MCF 10A (cell line): ENCODE measurements around the gene CYTH1. TPM values are rescaled to one million over a fixed set of nuclear protein-coding genes. Genes with fewer than 3 reads are reported as not detected.

Experiments used
- BruUV-seq: library from RNA; stranded (reverse); fragments of 400-500 nt; replicated peaks from 2 replicates; lab custom pipeline; 2021; lab: Mats Ljungman, UMichigan
- CTCF ChIA-PET: fragments of 300-600 bp; sonication (Branson Sonifier 250); formaldehyde crosslinking; extraction: SDS; loops from one replicate; lab custom pipeline; 2021; ENCODE audit warnings: antibody characterized with exemption, inconsistent platforms; lab: Yijun Ruan, JAX
- POLR2A ChIA-PET: fragments of 300-600, 350-650 bp; sonication (Branson Sonifier 250); formaldehyde crosslinking; extraction: SDS; loops from one replicate; lab custom pipeline; 2020; ENCODE audit warnings: antibody characterized with exemption, inconsistent platforms; lab: Yijun Ruan, JAX
- DNase-seq: peaks from one replicate; pipeline ENCODE4 v3.0.0-alpha.2; 2018; ENCODE audit not compliant: unreplicated experiment
- H3K27ac Mint-ChIP-seq: one replicate; pipeline ENCODE4 v1.8.0; 2022; ENCODE audit warnings: mild to moderate bottlenecking, low read depth, mixed read lengths; ENCODE audit not compliant: unreplicated experiment
- H3K27me3 Mint-ChIP-seq: one replicate; pipeline ENCODE4 v1.8.0; 2022; ENCODE audit warnings: mixed read lengths; ENCODE audit not compliant: insufficient read depth, unreplicated experiment
- H3K36me3 Mint-ChIP-seq: one replicate; pipeline ENCODE4 v1.8.0; 2022; ENCODE audit warnings: mild to moderate bottlenecking, moderate library complexity, mixed read lengths; ENCODE audit not compliant: insufficient read depth, unreplicated experiment
- H3K4me1 Mint-ChIP-seq: one replicate; pipeline ENCODE4 v1.8.0; 2022; ENCODE audit warnings: mixed read lengths; ENCODE audit not compliant: insufficient read depth, unreplicated experiment
- H3K4me3 Mint-ChIP-seq: one replicate; pipeline ENCODE4 v1.8.0; 2022; ENCODE audit warnings: mild to moderate bottlenecking, moderate library complexity, mixed read lengths; ENCODE audit not compliant: unreplicated experiment
- H3K9me3 Mint-ChIP-seq: one replicate; pipeline ENCODE4 v1.8.0; 2022; ENCODE audit warnings: mixed read lengths; ENCODE audit not compliant: unreplicated experiment
- CTCF ChIP-seq: fragments of 200-600 bp; IDR thresholded peaks from one replicate; pipeline ENCODE4 v1.8.0; 2022; ENCODE audit warnings: antibody characterized with exemption, mild to moderate bottlenecking; ENCODE audit not compliant: unreplicated experiment
- intact Hi-C: fragments of 100-400 bp; cut with micrococcal nuclease; formaldehyde crosslinking; loops from 2 replicates; pipeline ENCODE4 v1.14.1; 2022
- total RNA-seq: library from RNA; stranded (reverse); gene quantifications from 2 replicates; pipeline ENCODE4 v1.2.3, GENCODE V29; 2022

CYTH1 gene
- total RNA-seq, 1 experiment from 2014 or later, result 38.5 TPM

GRCh38 chr17:78624324-78625151 lies 157.5 kb downstream of the CYTH1 start:
- BruUV-seq, result no TSS peak

More at GRCh38 chr17:78624324-78625151, 157.5 kb downstream of the CYTH1 start:
- POLR2A ChIA-PET, result no interaction called here
- no peaks in the 10 kb centered on the region for H3K9me3 Mint-ChIP-seq
- no peak for TF ChIP-seq CTCF
- CTCF ChIA-PET, result interaction anchor here (0.6 kb wide), 1 partner anchor 82 kb away, joined by 3 read pairs; no protein-coding TSS in a partner anchor
- DNase-seq, result no peak
- no peak overlapping the region for H3K27ac Mint-ChIP-seq
- no peak overlapping the region for H3K4me3 Mint-ChIP-seq
- intact Hi-C loops, result no loop called here
- no peaks in the 10 kb centered on the region for H3K36me3 Mint-ChIP-seq
- H3K4me1 Mint-ChIP-seq, result no peaks in the 10 kb centered on the region
- no peaks in the 10 kb centered on the region for H3K27me3 Mint-ChIP-seq

Other genes starting within 250 kb of the CYTH1 start
- gene DNAH17, start 204.9 kb downstream of the CYTH1 start, total RNA-seq, result not detected in 2 replicates
- 118 and 119 TPM in 2 replicates for gene USP36, start 58.5 kb upstream of the CYTH1 start, total RNA-seq
- 0.68 and 0.86 TPM in 2 replicates for gene CEP295NL, start 120.9 kb upstream of the CYTH1 start, total RNA-seq
- gene TIMP2, start 143.1 kb upstream of the CYTH1 start, total RNA-seq, result 24.8 and 35.1 TPM in 2 replicates
- 56.7 and 58.0 TPM in 2 replicates for gene LGALS3BP, start 197.7 kb upstream of the CYTH1 start, total RNA-seq
- 62.5 and 65.1 TPM in 2 replicates for gene CANT1, start 227.5 kb upstream of the CYTH1 start, total RNA-seq
- gene C1QTNF1, start 241.9 kb upstream of the CYTH1 start, total RNA-seq, result 3.0 and 3.3 TPM in 2 replicates